Panc1 (cell line): ENCODE results near the gene ZNF79. TPM values are rescaled to one million over a fixed set of nuclear protein-coding genes. Genes with fewer than 3 reads are reported as not detected.
"Not testable (repeated sequence)": the region's sequence is repeated elsewhere in the genome, so short reads cannot be mapped to it uniquely, and the experiment has no call there.

ENCODE experiments used
- ATAC-seq: fragments of 200-7000 bp; cut with Tn5 transposase; 2 replicates; pipeline ENCODE4 v1.9.1; 2020; ENCODE audit warnings: mild to moderate bottlenecking, moderate library complexity
- BruUV-seq: library from RNA; stranded (reverse); fragments of 400-500 nt; replicated peaks from 2 replicates; lab custom pipeline; 2021; lab: Mats Ljungman, UMichigan
- CTCF ChIA-PET: fragments of 300-600 bp; sonication (Branson Sonifier 250); formaldehyde crosslinking; loops from one replicate; lab custom pipeline; 2022; ENCODE audit warnings: antibody characterized with exemption; lab: Charles Lee
- POLR2A ChIA-PET: fragments of 300-600 bp; sonication (Branson Sonifier 250); formaldehyde crosslinking; loops from one replicate; lab custom pipeline; 2022; ENCODE audit warnings: antibody characterized with exemption; lab: Charles Lee
- DNase-seq: peaks from one replicate; pipeline ENCODE4 v3.0.0-alpha.2; 2010; ENCODE audit warnings: low read depth, low spot score
- H3K27ac ChIP-seq: 2 replicates; pipeline ENCODE4 v1.5.1; 2011; ENCODE audit warnings: mild to moderate bottlenecking, low read length, inconsistent platforms
- H3K27me3 ChIP-seq: fragments of 200-500 bp; sonication (Bioruptor generic); 2 replicates; pipeline ENCODE4 v1.6.0; 2014; ENCODE audit warnings: low read length, inconsistent platforms; ENCODE audit not compliant: control insufficient read depth, insufficient read depth
- H3K36me3 ChIP-seq: fragments of 200-500 bp; sonication (Bioruptor generic); 2 replicates; pipeline ENCODE4 v1.5.1; 2014; ENCODE audit warnings: inconsistent platforms, mild to moderate bottlenecking, low read length, moderate library complexity; ENCODE audit not compliant: control insufficient read depth, insufficient read depth
- H3K4me1 ChIP-seq: 2 replicates; pipeline ENCODE4 v1.5.1; 2011; ENCODE audit warnings: inconsistent platforms, mild to moderate bottlenecking, low read length, moderate library complexity; ENCODE audit not compliant: control insufficient read depth, insufficient read depth
- H3K4me3 ChIP-seq, 2 experiments: 2 replicates each; pipeline ENCODE4 v1.5.1; 2011 to 2012; ENCODE audit warnings: low read depth in 2 of 2, low read length in 2 of 2, mild to moderate bottlenecking in 2 of 2, inconsistent platforms in 1 of 2, moderate library complexity in 1 of 2
- H3K9me3 ChIP-seq: fragments of 200-500 bp; sonication (Bioruptor generic); 2 replicates; pipeline ENCODE4 v1.5.1; 2014; ENCODE audit warnings: low read depth, mild to moderate bottlenecking, inconsistent platforms, low read length, moderate library complexity; ENCODE audit not compliant: control insufficient read depth, insufficient read depth
- CTCF ChIP-seq: fragments of 450-650 bp; IDR thresholded peaks from 2 replicates; pipeline ENCODE4 v1.5.1; 2017; ENCODE audit warnings: mild to moderate bottlenecking
- POLR2AphosphoS5 ChIP-seq: IDR thresholded peaks from 2 replicates; pipeline ENCODE4 v1.6.1; 2012; ENCODE audit warnings: mild to moderate bottlenecking, low read depth, low read length, moderate library complexity
- REST ChIP-seq, 2 experiments: IDR thresholded peaks; 2 replicates each; pipeline ENCODE4 v1.6.1; 2011 to 2012; ENCODE audit warnings: low read depth in 2 of 2, control low read depth in 1 of 2, low read length in 1 of 2, mild to moderate bottlenecking in 1 of 2, moderate library complexity in 1 of 2; ENCODE audit not compliant: insufficient read depth in 1 of 2
- SIN3A ChIP-seq: IDR thresholded peaks from 2 replicates; pipeline ENCODE4 v1.6.1; 2012; ENCODE audit warnings: low read depth, mild to moderate bottlenecking, low read length, moderate library complexity, borderline replicate concordance; ENCODE audit not compliant: insufficient read depth
- TCF7L2 ChIP-seq: IDR thresholded peaks from 2 replicates; pipeline ENCODE4 v1.6.1; 2011; ENCODE audit warnings: mild to moderate bottlenecking, low read depth, low read length, inconsistent platforms
- in situ Hi-C: cut with HindIII; loops from 2 replicates; pipeline ENCODE4 v1.10.0; 2016; ENCODE audit warnings: low sequenced_read_pairs, low pct_unique_long_range_greater_than_20kb
- intact Hi-C: fragments of 100-400 bp; cut with micrococcal nuclease; formaldehyde crosslinking; loops from one replicate; pipeline ENCODE4 v1.10.0; 2022; ENCODE audit not compliant: unreplicated experiment
- total RNA-seq: library from RNA; stranded (reverse); gene quantifications from one replicate; pipeline ENCODE4 v1.2.1, GENCODE V29; 2021; ENCODE audit not compliant: unreplicated experiment

ZNF79 gene
- total RNA-seq, 1 experiment from 2014 or later, result 5.4 TPM

GRCh38 chr9:127463911-127464310, 39.7 kb downstream of the ZNF79 start:
- Histone ChIP-seq H3K4me3 (no peak overlapping the region), H3K27ac (no peak overlapping the region), H3K9me3 (no peaks in the 10 kb centered on the region), H3K36me3 (peaks cover 2% of the 10 kb centered on the region; the same call in 1 of the 2 replicates), H3K4me1 (no peaks in the 10 kb centered on the region), H3K27me3 (no peaks in the 10 kb centered on the region)
- POLR2A ChIA-PET, result no interaction called here
- TF ChIP-seq SIN3A (no peak), CTCF (no peak), REST (IDR thresholded peaks at IDR 0.05; ENCODE audit: insufficient read depth in 1 of 2, low read depth in 2 of 2, low read length in 1 of 2) (no peak), POLR2AphosphoS5 (no peak), TCF7L2 (no peak)
- DNase-seq (no peak), ATAC-seq (no peak)
- BruUV-seq, result no TSS peak
- in situ Hi-C loops (no loop called here), intact Hi-C loops (no loop called here)
- CTCF ChIA-PET, result no interaction called here

- CTCF ChIA-PET, BruUV-seq, in situ Hi-C loops: not testable (repeated sequence)
Observed at GRCh38 chr9:127466407-127466917, 42.3 kb downstream of the ZNF79 start.

GRCh38 chr9:127467621-127468020, 43.4 kb downstream of the ZNF79 start:
- TF ChIP-seq TCF7L2 (no peak), SIN3A (no peak), CTCF (no peak), REST (IDR thresholded peaks at IDR 0.05; ENCODE audit: insufficient read depth in 1 of 2, low read depth in 2 of 2, low read length in 1 of 2) (no peak), POLR2AphosphoS5 (no peak)
- BruUV-seq, result no TSS peak
- ATAC-seq (no peak), DNase-seq (no peak)
- ChIA-PET CTCF (no interaction called here), POLR2A (no interaction called here)
- Histone ChIP-seq H3K36me3 (no peaks in the 10 kb centered on the region), H3K27ac (no peak overlapping the region), H3K4me1 (no peaks in the 10 kb centered on the region), H3K4me3 (no peak overlapping the region), H3K27me3 (no peaks in the 10 kb centered on the region), H3K9me3 (no peaks in the 10 kb centered on the region)
- in situ Hi-C loops (no loop called here), intact Hi-C loops (no loop called here)

More at GRCh38 chr9:127466407-127466917, 42.3 kb downstream of the ZNF79 start:
- DNase-seq, H3K4me3 ChIP-seq, H3K27ac ChIP-seq, H3K36me3 ChIP-seq, intact Hi-C loops, H3K4me1 ChIP-seq, POLR2A ChIA-PET, ATAC-seq, H3K27me3 ChIP-seq, H3K9me3 ChIP-seq: not testable (repeated sequence)
